Transverse colon (tissue), 4 donors: ENCODE data around the gene DAAM1. TPM values are rescaled to one million over a fixed set of nuclear protein-coding genes. Genes with fewer than 3 reads are reported as not detected.

ENCODE experiments used
- DNase-seq: peaks from one replicate; pipeline ENCODE4 v3.0.0-alpha.2; 2019
- H3K27ac ChIP-seq, 4 donors: fragments of 200-600 bp; sonication (generic); 2 replicates each; pipeline ENCODE4 v1.5.1; 2016 to 2018; ENCODE audit warnings: inconsistent platforms in 4 of 4
- H3K27me3 ChIP-seq: fragments of 200-600 bp; sonication (generic); 2 replicates; pipeline ENCODE4 v1.5.1; 2017; ENCODE audit warnings: inconsistent platforms
- H3K36me3 ChIP-seq, 4 donors: fragments of 200-600 bp; sonication (generic); 2 replicates each; pipeline ENCODE4 v1.5.1; 2017 to 2019; ENCODE audit warnings: inconsistent platforms in 4 of 4
- H3K4me1 ChIP-seq, 4 donors: fragments of 200-600 bp; sonication (generic); 2 replicates each; pipeline ENCODE4 v1.5.1; 2017 to 2020; ENCODE audit warnings: inconsistent platforms in 4 of 4
- H3K4me3 ChIP-seq, 4 donors: fragments of 200-600 bp; sonication (generic); 1 replicate in 1 of 4; 2 replicates in 3 of 4; pipeline versions ENCODE4 v1.5.1 to v1.6.1; 2017 to 2019; ENCODE audit warnings: inconsistent platforms in 4 of 4
- H3K9me3 ChIP-seq, 2 donors: fragments of 200-600 bp; sonication (generic); 2 replicates each; pipeline ENCODE4 v1.5.1; 2017 to 2019; ENCODE audit warnings: inconsistent platforms in 2 of 2
- CTCF ChIP-seq, 5 experiments: fragments of 200-600 bp in 3 of 5; fragments of 450-650 bp in 2 of 5; sonication (generic) in 3 of 5; IDR thresholded peaks; 1 replicate in 2 of 5; 2 replicates in 3 of 5; pipeline ENCODE4 v1.5.1; 2016 to 2017; ENCODE audit warnings: antibody characterized with exemption in 5 of 5, inconsistent platforms in 3 of 5, mild to moderate bottlenecking in 2 of 5, moderate library complexity in 1 of 5
- EP300 ChIP-seq: sonication (generic); formaldehyde crosslinking; IDR thresholded peaks from one replicate; pipeline ENCODE4 v1.6.1; 2017; ENCODE audit warnings: antibody characterized with exemption, low read depth
- POLR2A ChIP-seq: fragments of 450-650 bp; IDR thresholded peaks from one replicate; pipeline ENCODE4 v1.6.1; 2016; ENCODE audit warnings: antibody characterized with exemption, mild to moderate bottlenecking, moderate library complexity
- POLR2AphosphoS5 ChIP-seq, 3 donors: sonication (generic); formaldehyde crosslinking; IDR thresholded peaks; one replicate each; pipeline ENCODE4 v1.6.1; 2016; ENCODE audit warnings: antibody characterized with exemption in 3 of 3
- WGBS, 2 donors: methylation state at CpG; one replicate each; pipeline ENCODE4 v1.1.5; 2018; ENCODE audit warnings: low coverage in 1 of 2; 5-methylcytosine and 5-hydroxymethylcytosine counted together
- in situ Hi-C, 4 donors: fragments of 200-750 bp; cut with MboI; loops; one replicate each; pipeline versions ENCODE4 v1.15.0 to v1.15.1; 2017; ENCODE audit warnings: low sequenced_read_pairs in 3 of 4, low pct_ligation_motif_present in 1 of 4, low pct_unique_long_range_greater_than_20kb in 1 of 4
- intact Hi-C: fragments of 100-400 bp; cut with DNase I; formaldehyde crosslinking; loops from one replicate; pipeline ENCODE4 v1.15.1; 2023; ENCODE audit warnings: low total_unique reads
- total RNA-seq, 4 donors: library from RNA; depleted of rRNA; stranded (reverse); fragments of >200 nt; gene quantifications; one replicate each; pipeline ENCODE4 v1.1.0, GENCODE V29; 2016

The DAAM1 gene
- total RNA-seq, 4 donors from 2014 or later = 23.9 to 44.5 (median 42.8) TPM

DNA sequence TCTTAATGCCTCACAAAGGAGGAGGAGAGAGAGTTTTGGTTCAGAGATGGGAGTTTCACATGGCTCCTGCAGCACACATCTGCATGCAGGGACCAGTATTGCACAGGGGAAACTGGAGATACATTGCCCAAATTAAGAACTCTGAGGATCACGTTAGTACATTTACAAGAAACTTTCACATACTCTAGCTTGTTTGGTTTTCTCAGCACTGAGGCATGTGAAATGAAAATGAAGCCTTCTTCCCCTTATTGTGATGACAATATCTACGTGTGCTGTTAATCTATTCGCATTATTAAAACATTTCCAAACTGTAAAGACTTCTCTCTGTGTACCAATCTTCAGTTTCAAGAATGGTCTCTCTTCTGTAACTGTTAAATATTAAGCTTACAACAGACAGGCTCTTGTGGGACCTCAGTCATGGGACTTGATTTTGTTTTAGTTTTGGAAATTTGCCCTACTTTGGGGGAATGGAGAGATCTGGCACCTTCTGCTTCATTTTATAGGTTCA lies 124.7 kb downstream of the DAAM1 start:
- H3K4me3 ChIP-seq = no peak overlapping the region
- no peaks in the 10 kb centered on the region for H3K36me3 ChIP-seq
- 60 to 73% methylated on average over 3 of the region's 3 CpGs for WGBS, 2 donors
- peak overlapping the region; percentile 10 to 43 (median 32) for H3K27ac ChIP-seq
- no peaks in the 10 kb centered on the region for H3K27me3 ChIP-seq
- intact Hi-C loops (no loop called here), in situ Hi-C loops (no loop called here)
- DNase-seq = no peak
- peaks cover 0 to 45% (median 3%) of the 10 kb centered on the region in 4 donors for H3K4me1 ChIP-seq
- H3K9me3 ChIP-seq = no peaks in the 10 kb centered on the region
- TF ChIP-seq POLR2A = no peak

- TF ChIP-seq POLR2AphosphoS5 (IDR thresholded peaks at IDR 0.05) (no peak), CTCF (IDR thresholded peaks at IDR 0.05) (no peak), POLR2A (no peak), EP300 (no peak)
- intact Hi-C loops (no loop called here), in situ Hi-C loops (no loop called here)
- H3K27ac ChIP-seq = peak overlapping the region; percentile 10 to 43 (median 32)
- H3K4me1 ChIP-seq = peaks cover 0 to 43% (median 4%) of the 10 kb centered on the region in 4 donors
- 56 to 65% methylated on average over 2 to 3 of the region's 3 CpGs for WGBS, 2 donors
- no peaks in the 10 kb centered on the region for H3K9me3 ChIP-seq
- H3K27me3 ChIP-seq = no peaks in the 10 kb centered on the region
- H3K36me3 ChIP-seq = no peaks in the 10 kb centered on the region
- H3K4me3 ChIP-seq = no peak overlapping the region
- no peak for DNase-seq
These were observed 125.5 kb downstream of the DAAM1 start for GRCh38 chr14:59313658-59314608.

- Histone ChIP-seq H3K9me3 (no peaks in the 10 kb centered on the region), H3K36me3 (no peaks in the 10 kb centered on the region), H3K4me3 (no peak overlapping the region), H3K27me3 (no peaks in the 10 kb centered on the region), H3K4me1 (peaks cover 0 to 50% (median 4%) of the 10 kb centered on the region in 4 donors), H3K27ac (no peak overlapping the region)
- TF ChIP-seq EP300 (no peak), POLR2A (no peak), CTCF (IDR thresholded peaks at IDR 0.05) (no peak)
- intact Hi-C loops = no loop called here
- DNase-seq = no peak
- 69 to 83% methylated on average over 2 to 5 of the region's 5 CpGs for WGBS, 2 donors
- in situ Hi-C loops = no loop called here
These were observed 126.6 kb downstream of the DAAM1 start for GRCh38 chr14:59314953-59315599.

- Histone ChIP-seq H3K27ac (no peak overlapping the region), H3K4me3 (no peak overlapping the region), H3K4me1 (peaks cover 0 to 60% (median 9%) of the 10 kb centered on the region in 4 donors), H3K27me3 (no peaks in the 10 kb centered on the region), H3K9me3 (no peaks in the 10 kb centered on the region), H3K36me3 (peaks cover 0 to 3% (median 0%) of the 10 kb centered on the region in 4 donors)
- 39 to 60% methylated on average over 1 of the region's 1 CpG for WGBS, 2 donors
- in situ Hi-C loops (no loop called here), intact Hi-C loops (no loop called here)
- no peak for DNase-seq
- no peak for TF ChIP-seq CTCF (IDR thresholded peaks at IDR 0.05)
- TF ChIP-seq POLR2A = no peak
- no peak for TF ChIP-seq POLR2AphosphoS5 (IDR thresholded peaks at IDR 0.05)
- TF ChIP-seq EP300 = no peak
These were observed 127.8 kb downstream of the DAAM1 start for GRCh38 chr14:59316151-59316830.
